HepG2 (cell line): ENCODE data around the gene ATAD3C. TPM values are rescaled to one million over a fixed set of nuclear protein-coding genes. Genes with fewer than 3 reads are reported as not detected.
A peak's percentile ranks its signal among the peaks of the same experiment; 100 is the strongest.

Experiments used
- DNMT3B ChIP-seq: conservative IDR thresholded peaks from 2 replicates; pipeline ENCODE4 v1.6.1; 2016; ENCODE audit warnings: missing biosample characterization, control low read depth
- HOXD1 ChIP-seq: sonication (generic); formaldehyde crosslinking; IDR thresholded peaks from 2 replicates; pipeline ENCODE4 v1.5.0; 2020; ENCODE audit warnings: missing genetic modification reagents
- IKZF1 ChIP-seq: fragments of 450-650 bp; IDR thresholded peaks from 2 replicates; pipeline ENCODE4 v1.7.1; 2016
- IKZF4 ChIP-seq: sonication (generic); formaldehyde crosslinking; IDR thresholded peaks from 2 replicates; pipeline ENCODE4 v1.5.1; 2020; ENCODE audit warnings: borderline replicate concordance, mild to moderate bottlenecking, low read depth, missing genetic modification reagents; ENCODE audit errors: not compliant biosample characterization
- MEIS1 ChIP-seq: sonication (generic); formaldehyde crosslinking; IDR thresholded peaks from 2 replicates; pipeline ENCODE4 v1.9.0; 2021; ENCODE audit warnings: mild to moderate bottlenecking, missing genetic modification reagents, moderate library complexity, borderline replicate concordance
- MIER3 ChIP-seq: IDR thresholded peaks from 2 replicates; pipeline ENCODE4 v1.6.1; 2016; ENCODE audit warnings: missing compliant biosample characterization, borderline replicate concordance
- MXD4 ChIP-seq: IDR thresholded peaks from 2 replicates; pipeline ENCODE4 v1.6.1; 2016; ENCODE audit warnings: mild to moderate bottlenecking, missing biosample characterization, missing genetic modification reagents
- NR2F6 ChIP-seq, 2 experiments: IDR thresholded peaks; 2 replicates each; pipeline ENCODE4 v1.6.1; 2016; ENCODE audit warnings: antibody characterized with exemption in 1 of 2, mild to moderate bottlenecking in 1 of 2
- PAF1 ChIP-seq: IDR thresholded peaks from 2 replicates; pipeline ENCODE4 v1.6.1; 2016; ENCODE audit warnings: missing genetic modification reagents, missing compliant biosample characterization
- PHB2 ChIP-seq: fragments of 450-650 bp; IDR thresholded peaks from 2 replicates; pipeline ENCODE4 v1.6.1; 2018; ENCODE audit not compliant: partially characterized antibody
- STAG1 ChIP-seq: sonication (generic); formaldehyde crosslinking; IDR thresholded peaks from 2 replicates; pipeline ENCODE4 v1.4.0; 2020; ENCODE audit warnings: missing genetic modification reagents
- STAT5B ChIP-seq: sonication (generic); formaldehyde crosslinking; IDR thresholded peaks from 2 replicates; pipeline ENCODE4 v1.4.0; 2020; ENCODE audit warnings: missing genetic modification reagents
- TEAD3 ChIP-seq: optimal IDR thresholded peaks from 2 replicates; pipeline ENCODE3; 2016; ENCODE audit warnings: borderline replicate concordance
- TP53 ChIP-seq: sonication (generic); formaldehyde crosslinking; conservative IDR thresholded peaks from 2 replicates; pipeline ENCODE4 v1.4.0; 2020; ENCODE audit warnings: missing genetic modification reagents
- U2AF2 ChIP-seq: fragments of 200-400 bp; formaldehyde crosslinking; IDR thresholded peaks from 2 replicates; pipeline ENCODE4 v1.6.1; 2017; ENCODE audit warnings: low read depth, mild to moderate bottlenecking, low read length
- ZBTB42 ChIP-seq: sonication (generic); formaldehyde crosslinking; IDR thresholded peaks from 2 replicates; pipeline ENCODE4 v1.5.0; 2020; ENCODE audit warnings: mild to moderate bottlenecking, missing genetic modification reagents
- ZFP37 ChIP-seq: sonication (generic); formaldehyde crosslinking; IDR thresholded peaks from 2 replicates; pipeline ENCODE4 v1.4.0; 2020; ENCODE audit warnings: missing genetic modification reagents, borderline replicate concordance
- ZNF136 ChIP-seq: sonication (generic); formaldehyde crosslinking; IDR thresholded peaks from 2 replicates; pipeline ENCODE4 v1.8.1; 2022; ENCODE audit warnings: low read depth, mild to moderate bottlenecking, moderate library complexity, missing genetic modification reagents
- ZNF20 ChIP-seq: sonication (generic); formaldehyde crosslinking; IDR thresholded peaks from 2 replicates; pipeline ENCODE4 v1.4.0; 2020; ENCODE audit warnings: mild to moderate bottlenecking, moderate library complexity, missing genetic modification reagents
- ZNF264 ChIP-seq: sonication (generic); formaldehyde crosslinking; IDR thresholded peaks from 2 replicates; pipeline ENCODE4 v1.4.0; 2020; ENCODE audit warnings: missing genetic modification reagents
- ZNF430 ChIP-seq: sonication (generic); formaldehyde crosslinking; IDR thresholded peaks from 2 replicates; pipeline ENCODE4 v1.9.0; 2021; ENCODE audit warnings: mild to moderate bottlenecking, missing genetic modification reagents
- ZNF549 ChIP-seq: sonication (generic); formaldehyde crosslinking; IDR thresholded peaks from 2 replicates; pipeline ENCODE4 v1.5.0; 2020; ENCODE audit warnings: missing genetic modification reagents
- ZNF678 ChIP-seq: sonication (generic); formaldehyde crosslinking; IDR thresholded peaks from 2 replicates; pipeline ENCODE4 v1.4.0; 2020; ENCODE audit warnings: mild to moderate bottlenecking, missing genetic modification reagents
- polyA plus RNA-seq, 8 experiments: library from polyadenylated mRNA; depleted of rRNA in 3 of 8; stranded (reverse) in 7 of 8; unstranded in 1 of 8; fragments of >200 nt; fragmentation: Illumina TruSeq in 4 of 8; extraction: Trizol in 4 of 8; gene quantifications; 2 replicates each; pipeline versions ENCODE4 v1.2.1 to v1.2.3, GENCODE V29; 2011 to 2016; ENCODE audit warnings: low read depth in 4 of 8, missing spikeins in 1 of 8, mixed read lengths in 1 of 8; ENCODE audit not compliant: insufficient read depth in 1 of 8
- total RNA-seq, 5 experiments: library from RNA; depleted of rRNA; stranded (reverse); fragments of >200 nt; fragmentation: Illumina TruSeq; extraction: Trizol; gene quantifications; 2 replicates each; pipeline ENCODE4 v1.2.3, GENCODE V29; 2016; ENCODE audit warnings: low read depth in 1 of 5
- TF ChIP-seq, protein P1 (sequence below): sonication (generic); formaldehyde crosslinking; IDR thresholded peaks from 2 replicates; pipeline ENCODE4 v1.4.0; 2020; ENCODE audit warnings: missing genetic modification reagents, borderline replicate concordance
- TF ChIP-seq, protein P2 (sequence below): sonication (generic); formaldehyde crosslinking; IDR thresholded peaks from 2 replicates; pipeline ENCODE4 v1.4.0; 2020; ENCODE audit warnings: missing genetic modification reagents

The ATAD3C gene
- total and polyA plus RNA-seq, 2 of the 13 experiments (the other 11 are each of a cell fraction or from before 2014, with no cell fraction given) = 2.4 to 3.2 TPM

DNA sequence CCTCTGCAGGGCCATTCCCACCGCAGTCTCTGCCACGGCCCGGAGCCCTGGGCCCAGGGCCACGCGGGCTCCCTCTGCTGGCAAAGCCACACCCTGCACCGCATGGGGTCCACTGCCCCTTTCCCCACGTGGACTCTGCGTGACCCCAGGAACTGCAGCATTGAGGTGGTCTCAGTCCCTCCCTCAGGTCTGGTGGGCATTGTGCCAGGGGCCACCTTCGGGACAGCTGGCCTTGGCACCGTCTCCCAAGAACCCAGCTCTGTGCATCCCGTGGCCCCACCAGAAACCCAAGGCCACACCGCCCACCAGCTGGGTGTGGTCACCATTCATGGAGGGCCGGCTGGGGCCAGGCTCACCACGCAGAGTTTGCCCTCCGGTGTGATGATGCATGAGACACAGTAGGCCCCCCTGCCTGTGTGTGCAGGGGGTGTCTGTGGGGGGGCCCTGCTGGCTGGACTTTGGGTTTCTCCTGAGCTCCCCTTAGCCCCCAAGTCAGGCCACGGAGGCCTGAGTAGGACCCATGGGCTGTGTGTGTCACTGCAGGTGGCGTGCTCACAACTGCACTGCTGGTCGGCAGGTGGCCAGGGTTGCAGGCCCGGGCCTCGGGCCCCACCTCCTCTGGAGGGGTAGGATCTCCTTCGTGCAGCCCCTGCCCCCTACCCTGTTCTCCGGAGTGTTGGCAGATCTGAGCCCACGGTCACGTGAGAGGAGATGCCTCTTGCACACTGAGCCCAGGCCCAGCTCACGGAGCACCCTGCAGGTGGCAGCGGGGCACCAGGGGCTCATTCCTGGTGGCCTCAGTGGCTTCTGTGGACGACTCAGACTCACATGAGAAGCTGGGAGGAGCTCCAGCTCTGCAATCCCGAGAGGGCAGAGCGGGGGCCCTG, 8.2 kb upstream of the ATAD3C start (continued):
- TF ChIP-seq, protein P1, sequence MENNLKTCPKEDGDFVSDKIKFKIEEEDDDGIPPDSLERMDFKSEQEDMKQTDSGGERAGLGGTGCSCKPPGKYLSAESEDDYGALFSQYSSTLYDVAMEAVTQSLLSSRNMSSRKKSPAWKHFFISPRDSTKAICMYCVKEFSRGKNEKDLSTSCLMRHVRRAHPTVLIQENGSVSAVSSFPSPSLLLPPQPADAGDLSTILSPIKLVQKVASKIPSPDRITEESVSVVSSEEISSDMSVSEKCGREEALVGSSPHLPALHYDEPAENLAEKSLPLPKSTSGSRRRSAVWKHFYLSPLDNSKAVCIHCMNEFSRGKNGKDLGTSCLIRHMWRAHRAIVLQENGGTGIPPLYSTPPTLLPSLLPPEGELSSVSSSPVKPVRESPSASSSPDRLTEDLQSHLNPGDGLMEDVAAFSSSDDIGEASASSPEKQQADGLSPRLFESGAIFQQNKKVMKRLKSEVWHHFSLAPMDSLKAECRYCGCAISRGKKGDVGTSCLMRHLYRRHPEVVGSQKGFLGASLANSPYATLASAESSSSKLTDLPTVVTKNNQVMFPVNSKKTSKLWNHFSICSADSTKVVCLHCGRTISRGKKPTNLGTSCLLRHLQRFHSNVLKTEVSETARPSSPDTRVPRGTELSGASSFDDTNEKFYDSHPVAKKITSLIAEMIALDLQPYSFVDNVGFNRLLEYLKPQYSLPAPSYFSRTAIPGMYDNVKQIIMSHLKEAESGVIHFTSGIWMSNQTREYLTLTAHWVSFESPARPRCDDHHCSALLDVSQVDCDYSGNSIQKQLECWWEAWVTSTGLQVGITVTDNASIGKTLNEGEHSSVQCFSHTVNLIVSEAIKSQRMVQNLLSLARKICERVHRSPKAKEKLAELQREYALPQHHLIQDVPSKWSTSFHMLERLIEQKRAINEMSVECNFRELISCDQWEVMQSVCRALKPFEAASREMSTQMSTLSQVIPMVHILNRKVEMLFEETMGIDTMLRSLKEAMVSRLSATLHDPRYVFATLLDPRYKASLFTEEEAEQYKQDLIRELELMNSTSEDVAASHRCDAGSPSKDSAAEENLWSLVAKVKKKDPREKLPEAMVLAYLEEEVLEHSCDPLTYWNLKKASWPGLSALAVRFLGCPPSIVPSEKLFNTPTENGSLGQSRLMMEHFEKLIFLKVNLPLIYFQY = no peak
- TF ChIP-seq ZBTB42 = no peak
- no peak for TF ChIP-seq ZNF136 (CRISPR knock-in tag)
- no peak for TF ChIP-seq PHB2
- no peak for TF ChIP-seq STAT5B (CRISPR knock-in tag)
- peak; percentile 67 for TF ChIP-seq ZNF430
- no peak for TF ChIP-seq ZNF549 (CRISPR knock-in tag)
- no peak for TF ChIP-seq ZNF678
- TF ChIP-seq MIER3 (CRISPR knock-in tag) = no peak
- TF ChIP-seq, protein P2, sequence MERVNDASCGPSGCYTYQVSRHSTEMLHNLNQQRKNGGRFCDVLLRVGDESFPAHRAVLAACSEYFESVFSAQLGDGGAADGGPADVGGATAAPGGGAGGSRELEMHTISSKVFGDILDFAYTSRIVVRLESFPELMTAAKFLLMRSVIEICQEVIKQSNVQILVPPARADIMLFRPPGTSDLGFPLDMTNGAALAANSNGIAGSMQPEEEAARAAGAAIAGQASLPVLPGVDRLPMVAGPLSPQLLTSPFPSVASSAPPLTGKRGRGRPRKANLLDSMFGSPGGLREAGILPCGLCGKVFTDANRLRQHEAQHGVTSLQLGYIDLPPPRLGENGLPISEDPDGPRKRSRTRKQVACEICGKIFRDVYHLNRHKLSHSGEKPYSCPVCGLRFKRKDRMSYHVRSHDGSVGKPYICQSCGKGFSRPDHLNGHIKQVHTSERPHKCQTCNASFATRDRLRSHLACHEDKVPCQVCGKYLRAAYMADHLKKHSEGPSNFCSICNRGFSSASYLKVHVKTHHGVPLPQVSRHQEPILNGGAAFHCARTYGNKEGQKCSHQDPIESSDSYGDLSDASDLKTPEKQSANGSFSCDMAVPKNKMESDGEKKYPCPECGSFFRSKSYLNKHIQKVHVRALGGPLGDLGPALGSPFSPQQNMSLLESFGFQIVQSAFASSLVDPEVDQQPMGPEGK (CRISPR knock-in tag) = peak; percentile 93
- TF ChIP-seq IKZF1 = no peak
- no peak for TF ChIP-seq ZNF20 (CRISPR knock-in tag)
- peak; percentile 32; the same call in 1 of the 2 replicates for TF ChIP-seq MXD4 (CRISPR knock-in tag)
- TF ChIP-seq ZNF264 (CRISPR knock-in tag) = no peak
- peak; percentile 72; the same call in 1 of the 2 replicates for TF ChIP-seq MEIS1 (CRISPR knock-in tag)
- TF ChIP-seq NR2F6 (IDR thresholded peaks at IDR 0.05) = peak; percentile 54; the same call in 1 of the 2 replicates
- TF ChIP-seq NR2F6 (CRISPR knock-in tag; IDR thresholded peaks at IDR 0.05) = peak; percentile 79
- no peak for TF ChIP-seq TEAD3 (CRISPR knock-in tag)
- no peak for TF ChIP-seq IKZF4 (CRISPR knock-in tag)
- TF ChIP-seq TP53 (CRISPR knock-in tag) = no peak
- no peak for TF ChIP-seq U2AF2
- 0 out of 2 replicates have a peak, but pooled peaks have one; percentile 50 for TF ChIP-seq DNMT3B (CRISPR knock-in tag)
- no peak for TF ChIP-seq HOXD1 (CRISPR knock-in tag)
- no peak for TF ChIP-seq PAF1 (CRISPR knock-in tag)
- TF ChIP-seq ZFP37 (CRISPR knock-in tag) = no peak
- peak; percentile 82 for TF ChIP-seq STAG1 (CRISPR knock-in tag)
